ENCODE results near the gene TSEN34. TPM values are rescaled to one million over a fixed set of nuclear protein-coding genes. Genes with fewer than 3 reads are reported as not detected.
"Not testable (repeated sequence)": the region's sequence is repeated elsewhere in the genome, so short reads cannot be mapped to it uniquely, and the experiment has no call there.

The TSEN34 gene
- total RNA-seq, 1 experiment from 2014 or later = 122 TPM

- TF ChIP-seq, protein P1, sequence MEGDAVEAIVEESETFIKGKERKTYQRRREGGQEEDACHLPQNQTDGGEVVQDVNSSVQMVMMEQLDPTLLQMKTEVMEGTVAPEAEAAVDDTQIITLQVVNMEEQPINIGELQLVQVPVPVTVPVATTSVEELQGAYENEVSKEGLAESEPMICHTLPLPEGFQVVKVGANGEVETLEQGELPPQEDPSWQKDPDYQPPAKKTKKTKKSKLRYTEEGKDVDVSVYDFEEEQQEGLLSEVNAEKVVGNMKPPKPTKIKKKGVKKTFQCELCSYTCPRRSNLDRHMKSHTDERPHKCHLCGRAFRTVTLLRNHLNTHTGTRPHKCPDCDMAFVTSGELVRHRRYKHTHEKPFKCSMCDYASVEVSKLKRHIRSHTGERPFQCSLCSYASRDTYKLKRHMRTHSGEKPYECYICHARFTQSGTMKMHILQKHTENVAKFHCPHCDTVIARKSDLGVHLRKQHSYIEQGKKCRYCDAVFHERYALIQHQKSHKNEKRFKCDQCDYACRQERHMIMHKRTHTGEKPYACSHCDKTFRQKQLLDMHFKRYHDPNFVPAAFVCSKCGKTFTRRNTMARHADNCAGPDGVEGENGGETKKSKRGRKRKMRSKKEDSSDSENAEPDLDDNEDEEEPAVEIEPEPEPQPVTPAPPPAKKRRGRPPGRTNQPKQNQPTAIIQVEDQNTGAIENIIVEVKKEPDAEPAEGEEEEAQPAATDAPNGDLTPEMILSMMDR (conservative IDR thresholded peaks at IDR 0.05; ENCODE audit: low read depth, low read length) = 0 out of 2 replicates have a peak, but pooled peaks have one; percentile 11
- peak overlapping the region; percentile 65 for H3K4me3 ChIP-seq (ENCODE audit: low read length)
- intact Hi-C loops (cut with micrococcal nuclease) = loop anchor here (2.0 kb wide), 1 partner anchor 17 kb away; the partner anchor contains the start of gene MBOAT7
- H3K9me3 ChIP-seq (ENCODE audit: low read length); H3K27ac ChIP-seq (ENCODE audit: low read length); H2AFZ ChIP-seq (ENCODE audit: low read length); H3K36me3 ChIP-seq (ENCODE audit: low read depth, low read length); ATAC-seq; H3K27me3 ChIP-seq (ENCODE audit: low read length); CTCF ChIA-PET; H3K9me2 ChIP-seq (replicated peaks; ENCODE audit: low read length); H3F3A ChIP-seq (ENCODE audit: low read length, unreplicated experiment); BruUV-seq (replicated peaks); H4K20me1 ChIP-seq (ENCODE audit: low read length); H3K79me2 ChIP-seq (ENCODE audit: low read length): not testable (repeated sequence)
- POLR2A ChIA-PET (ENCODE audit: unreplicated experiment) = interaction anchor here (0.6 kb wide), 1 partner anchor 18 kb away, joined by 3 read pairs; the partner anchor contains the start of gene MBOAT7
- H3K4me1 ChIP-seq (ENCODE audit: insufficient read depth, low read length) = peaks cover 10% of the 10 kb centered on the region; the same call in 1 of the 2 replicates
- H3K4me2 ChIP-seq (ENCODE audit: low read length) = peak overlapping the region; percentile 82
- peak; percentile 1 for DNase-seq
- peak overlapping the region; percentile 3; the same call in 1 of the 2 replicates for H3K9ac ChIP-seq (ENCODE audit: low read length)
These were observed 19.2 kb upstream of the TSEN34 start for GRCh38 chr19:54171736-54172431.

DNA sequence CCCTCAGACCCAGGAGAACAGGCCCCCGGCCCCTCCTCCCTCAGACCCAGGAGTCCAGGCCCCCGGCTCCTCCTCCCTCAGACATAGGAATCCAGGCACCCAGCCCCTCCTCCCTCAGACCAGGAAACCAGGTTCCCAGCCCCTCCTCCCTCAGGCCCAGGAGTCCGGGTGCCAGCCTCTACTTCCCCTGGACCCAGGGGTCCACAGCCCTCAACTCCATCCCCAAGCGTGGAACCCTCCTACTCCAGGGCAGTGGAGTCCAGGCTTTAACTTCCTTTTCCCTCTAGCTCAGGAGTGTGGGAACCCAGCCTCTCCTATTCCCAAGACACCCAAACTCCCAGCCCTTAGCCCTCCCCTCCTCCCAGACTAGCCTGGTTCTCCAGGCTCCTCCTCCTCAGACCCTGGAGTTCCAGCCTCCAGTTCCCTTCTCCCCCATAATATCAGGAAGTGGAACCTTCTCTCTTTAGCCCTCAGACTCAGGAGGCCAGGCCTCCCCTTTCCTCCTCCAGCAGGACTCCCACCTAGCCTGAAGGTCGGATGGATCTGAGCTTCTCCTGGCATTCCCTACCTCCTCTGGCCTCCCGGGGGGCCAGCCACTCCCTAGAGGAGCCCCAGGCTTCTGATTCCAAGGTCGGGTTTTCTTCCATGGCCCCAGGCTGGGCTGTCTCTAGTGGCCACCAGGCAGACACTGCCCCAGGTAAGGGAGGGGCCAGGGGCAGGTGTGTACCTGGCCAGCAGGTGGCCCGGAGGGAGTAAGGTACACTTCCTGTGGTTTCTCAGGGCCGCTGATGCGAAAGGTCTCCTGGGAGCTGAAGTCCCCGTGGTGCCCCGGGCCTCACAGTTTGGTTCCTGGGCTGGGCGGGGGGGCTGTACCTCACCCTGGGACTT lies 18.4 kb upstream of the TSEN34 start, which contains the start of gene TMC4:
TMC4 (minus strand) TSS at position 690 of the 888 bp plus-strand sequence; CDS start at position 647, 43 bp downstream.
- intact Hi-C loops (cut with micrococcal nuclease) = loop anchor here (2.0 kb wide), 1 partner anchor 16 kb away; the partner anchor contains the start of gene MBOAT7
- H3K27me3 ChIP-seq (ENCODE audit: low read length) = no peaks in the 10 kb centered on the region
- peaks cover 10% of the 10 kb centered on the region; the same call in 1 of the 2 replicates for H3K4me1 ChIP-seq (ENCODE audit: insufficient read depth, low read length)
- ChIA-PET POLR2A (ENCODE audit: unreplicated experiment) (interaction anchor here (0.5 to 1.3 kb wide), 3 partner anchors 17 to 112 kb away, joined by 3 to 19 read pairs (median 6); partner anchors contain the start of gene MBOAT7), CTCF (interaction anchor here (1.0 kb wide), 2 partner anchors 16 to 17 kb away, joined by 3 to 4 read pairs; partner anchors contain the start of gene MBOAT7)
- peak within 1 kb of the TSS; percentile 65 for H3K4me3 ChIP-seq (ENCODE audit: low read length)
- H3K27ac ChIP-seq (ENCODE audit: low read length) = peak within 1 kb of the TSS; percentile 43
- ATAC-seq = peak; percentile 83
- peak within 1 kb of the TSS; percentile 45 for H2AFZ ChIP-seq (ENCODE audit: low read length)
- no peaks in the 10 kb centered on the region for H3K36me3 ChIP-seq (ENCODE audit: low read depth, low read length)
- no peaks in the 10 kb centered on the region for H3K9me3 ChIP-seq (ENCODE audit: low read length)
- no peaks in the 10 kb centered on the region for H3K9me2 ChIP-seq (replicated peaks; ENCODE audit: low read length)
- peak within 1 kb of the TSS; percentile 82 for H3K4me2 ChIP-seq (ENCODE audit: low read length)
- H3K79me2 ChIP-seq (ENCODE audit: low read length) = no peaks in the 10 kb centered on the region
- DNase-seq = peak; percentile 93
- no peaks in the 10 kb centered on the region for H4K20me1 ChIP-seq (ENCODE audit: low read length)
- peak within 1 kb of the TSS; percentile 65 for H3K9ac ChIP-seq (ENCODE audit: low read length)
- no peaks in the 10 kb centered on the region for H3F3A ChIP-seq (ENCODE audit: low read length, unreplicated experiment)
- TF ChIP-seq EZH2 (IDR thresholded peaks at IDR 0.05; ENCODE audit: low read length, unreplicated experiment) = no peak
- TF ChIP-seq, protein P1 (conservative IDR thresholded peaks at IDR 0.05; ENCODE audit: low read depth, low read length) = peak; percentile 62
- BruUV-seq (replicated peaks) = no TSS peak
